OCI-LY7 (cell line): ENCODE measurements around the gene CDC25B.

Experiments
- EZH2phosphoT487 ChIP-seq: fragments of 200-600 bp; sonication (generic); IDR thresholded peaks from 2 replicates; pipeline ENCODE4 v1.6.1; 2018; ENCODE audit warnings: low read depth, borderline replicate concordance, mild to moderate bottlenecking, mixed run types, antibody characterized with exemption, low read length, moderate library complexity, mixed read lengths
- TF ChIP-seq, protein P1 (sequence below): fragments of 200-600 bp; sonication (generic); conservative IDR thresholded peaks from 2 replicates; pipeline ENCODE4 v1.5.1; 2014; ENCODE audit warnings: mild to moderate bottlenecking, antibody characterized with exemption, low read length, moderate library complexity, mixed read lengths

DNA sequence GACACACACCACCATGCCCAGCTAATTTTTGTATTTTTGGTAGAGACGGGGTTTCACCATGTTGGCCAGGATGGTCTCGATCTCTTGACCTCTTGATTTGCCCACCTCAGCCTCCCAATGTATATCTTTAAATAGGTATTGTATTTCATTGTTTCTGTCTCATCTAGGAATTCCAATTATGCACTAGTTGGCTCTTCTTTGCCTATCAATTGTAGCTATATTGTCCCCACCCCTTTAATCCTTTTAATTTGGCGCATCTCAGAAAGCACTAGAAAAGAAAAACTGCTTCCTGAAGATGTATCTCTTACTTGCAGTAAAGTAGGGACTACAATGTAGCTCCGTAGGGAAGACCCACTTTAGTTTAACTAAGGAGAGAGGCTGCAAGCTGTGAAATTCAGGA, 40.0 kb downstream of the CDC25B start:
- TF ChIP-seq, protein P1, sequence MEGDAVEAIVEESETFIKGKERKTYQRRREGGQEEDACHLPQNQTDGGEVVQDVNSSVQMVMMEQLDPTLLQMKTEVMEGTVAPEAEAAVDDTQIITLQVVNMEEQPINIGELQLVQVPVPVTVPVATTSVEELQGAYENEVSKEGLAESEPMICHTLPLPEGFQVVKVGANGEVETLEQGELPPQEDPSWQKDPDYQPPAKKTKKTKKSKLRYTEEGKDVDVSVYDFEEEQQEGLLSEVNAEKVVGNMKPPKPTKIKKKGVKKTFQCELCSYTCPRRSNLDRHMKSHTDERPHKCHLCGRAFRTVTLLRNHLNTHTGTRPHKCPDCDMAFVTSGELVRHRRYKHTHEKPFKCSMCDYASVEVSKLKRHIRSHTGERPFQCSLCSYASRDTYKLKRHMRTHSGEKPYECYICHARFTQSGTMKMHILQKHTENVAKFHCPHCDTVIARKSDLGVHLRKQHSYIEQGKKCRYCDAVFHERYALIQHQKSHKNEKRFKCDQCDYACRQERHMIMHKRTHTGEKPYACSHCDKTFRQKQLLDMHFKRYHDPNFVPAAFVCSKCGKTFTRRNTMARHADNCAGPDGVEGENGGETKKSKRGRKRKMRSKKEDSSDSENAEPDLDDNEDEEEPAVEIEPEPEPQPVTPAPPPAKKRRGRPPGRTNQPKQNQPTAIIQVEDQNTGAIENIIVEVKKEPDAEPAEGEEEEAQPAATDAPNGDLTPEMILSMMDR: no peak
- TF ChIP-seq EZH2phosphoT487: no peak
